H9 (cell line): ENCODE results near the gene THOP1. TPM values are rescaled to one million over a fixed set of nuclear protein-coding genes. Genes with fewer than 3 reads are reported as not detected.

Experiments
- DNase-seq: peaks from one replicate; pipeline ENCODE4 v3.0.0-alpha.2; 2017
- H2AFZ ChIP-seq: one replicate; pipeline ENCODE4 v1.6.1; 2013; ENCODE audit warnings: mild to moderate bottlenecking, low read length, control low read depth, moderate library complexity
- H2AK5ac ChIP-seq: 2 replicates; pipeline ENCODE4 v1.6.1; 2013; ENCODE audit warnings: low read length, control low read depth, mixed read lengths; ENCODE audit not compliant: insufficient read length
- H2BK120ac ChIP-seq: one replicate; pipeline ENCODE4 v1.6.1; 2013; ENCODE audit warnings: low read depth, mild to moderate bottlenecking, low read length, control low read depth, inconsistent platforms; ENCODE audit not compliant: poor library complexity, severe bottlenecking
- H2BK12ac ChIP-seq: 2 replicates; pipeline ENCODE4 v1.6.1; 2013; ENCODE audit warnings: low read length, control low read depth, mixed read lengths, low read depth; ENCODE audit not compliant: insufficient read length
- H2BK15ac ChIP-seq: 2 replicates; pipeline ENCODE4 v1.6.1; 2013; ENCODE audit warnings: low read depth, low read length, control low read depth
- H2BK20ac ChIP-seq: one replicate; pipeline ENCODE4 v1.6.1; 2013; ENCODE audit warnings: low read depth, mild to moderate bottlenecking, low read length, control low read depth, inconsistent platforms; ENCODE audit not compliant: poor library complexity, severe bottlenecking
- H2BK5ac ChIP-seq: 2 replicates; pipeline ENCODE4 v1.6.1; 2013; ENCODE audit warnings: low read length, control low read depth, mixed read lengths; ENCODE audit not compliant: insufficient read length
- H3K14ac ChIP-seq: 2 replicates; pipeline ENCODE4 v1.6.1; 2013; ENCODE audit warnings: low read length, control low read depth; ENCODE audit not compliant: insufficient read depth
- H3K18ac ChIP-seq: 2 replicates; pipeline ENCODE4 v1.6.1; 2013; ENCODE audit warnings: low read depth, mild to moderate bottlenecking, mixed read lengths, low read length, control low read depth; ENCODE audit not compliant: insufficient read length
- H3K23ac ChIP-seq: 2 replicates; pipeline ENCODE4 v1.6.1; 2013; ENCODE audit warnings: low read length, control low read depth, mixed read lengths, low read depth; ENCODE audit not compliant: insufficient read length
- H3K23me2 ChIP-seq: 2 replicates; pipeline ENCODE4 v1.6.1; 2013; ENCODE audit warnings: low read depth, mild to moderate bottlenecking, mixed read lengths, low read length, control low read depth; ENCODE audit not compliant: insufficient read length, poor library complexity, severe bottlenecking
- H3K27ac ChIP-seq: 2 replicates; pipeline ENCODE4 v1.5.1; 2013; ENCODE audit warnings: low read length, control low read depth, mixed read lengths, low read depth; ENCODE audit not compliant: insufficient read length
- H3K27me3 ChIP-seq: 2 replicates; pipeline ENCODE4 v1.6.1; 2013; ENCODE audit warnings: low read length, control low read depth, inconsistent platforms; ENCODE audit not compliant: insufficient read depth
- H3K4ac ChIP-seq: 2 replicates; pipeline ENCODE4 v1.6.1; 2013; ENCODE audit warnings: low read depth, mild to moderate bottlenecking, control low read depth, inconsistent platforms, low read length, moderate library complexity
- H3K4me1 ChIP-seq: 2 replicates; pipeline ENCODE4 v1.6.1; 2013; ENCODE audit warnings: low read length, control low read depth, inconsistent platforms; ENCODE audit not compliant: insufficient read depth
- H3K4me2 ChIP-seq: 2 replicates; pipeline ENCODE4 v1.6.1; 2013; ENCODE audit warnings: low read length, control low read depth, mixed read lengths; ENCODE audit not compliant: insufficient read length, insufficient read depth
- H3K56ac ChIP-seq: 2 replicates; pipeline ENCODE4 v1.6.1; 2013; ENCODE audit warnings: low read depth, mild to moderate bottlenecking, mixed read lengths, low read length, control low read depth; ENCODE audit not compliant: insufficient read length
- H3K79me1 ChIP-seq: 2 replicates; pipeline ENCODE4 v1.6.1; 2013; ENCODE audit warnings: low read depth, mild to moderate bottlenecking, moderate library complexity, low read length, control low read depth, inconsistent platforms; ENCODE audit not compliant: insufficient read depth, poor library complexity, severe bottlenecking
- H3K79me2 ChIP-seq: 2 replicates; pipeline ENCODE4 v1.6.1; 2013; ENCODE audit warnings: low read length, control low read depth, inconsistent platforms; ENCODE audit not compliant: insufficient read depth
- H3K9ac ChIP-seq: 2 replicates; pipeline ENCODE4 v1.6.1; 2013; ENCODE audit warnings: low read length, control low read depth, mixed read lengths; ENCODE audit not compliant: insufficient read length; ENCODE audit errors: extremely low read depth
- H3K9me3 ChIP-seq: one replicate; pipeline ENCODE4 v1.6.1; 2013; ENCODE audit warnings: low read depth, low read length, inconsistent platforms; ENCODE audit not compliant: control insufficient read depth
- H3T11ph ChIP-seq: one replicate; pipeline ENCODE4 v1.6.1; 2013; ENCODE audit warnings: mild to moderate bottlenecking, low read length, control low read depth, inconsistent platforms
- H4K20me1 ChIP-seq: one replicate; pipeline ENCODE4 v1.6.1; 2013; ENCODE audit not compliant: control insufficient read depth, insufficient read length, insufficient read depth
- H4K5ac ChIP-seq: 2 replicates; pipeline ENCODE4 v1.6.1; 2013; ENCODE audit warnings: low read depth, mild to moderate bottlenecking, mixed read lengths, low read length, control low read depth; ENCODE audit not compliant: insufficient read length
- H4K8ac ChIP-seq: replicated peaks from 2 replicates; pipeline ENCODE4 v1.6.1; 2013; ENCODE audit warnings: low read length, control low read depth, mixed read lengths, low read depth; ENCODE audit not compliant: insufficient read length
- H4K91ac ChIP-seq: 2 replicates; pipeline ENCODE4 v1.6.1; 2013; ENCODE audit warnings: low read depth, mild to moderate bottlenecking, moderate library complexity, mixed read lengths, low read length, control low read depth; ENCODE audit not compliant: insufficient read length
- H3K27ac Mint-ChIP-seq, 3 experiments: 2 replicates in 2 of 3; 3 replicates in 1 of 3; pipeline ENCODE4 v1.8.0; 2020 to 2021; ENCODE audit warnings: mixed read lengths in 3 of 3, mild to moderate bottlenecking in 1 of 3, moderate library complexity in 1 of 3
- H3K27me3 Mint-ChIP-seq: 2 replicates; pipeline ENCODE4 v1.8.0; 2021; ENCODE audit warnings: low read depth, mild to moderate bottlenecking, moderate library complexity, mixed read lengths
- H3K36me3 Mint-ChIP-seq, 3 experiments: 2 replicates in 2 of 3; 3 replicates in 1 of 3; pipeline ENCODE4 v1.8.0; 2020 to 2021; ENCODE audit warnings: low read depth in 3 of 3, mixed read lengths in 3 of 3; ENCODE audit not compliant: insufficient read depth in 1 of 3
- H3K4me1 Mint-ChIP-seq, 2 experiments: 2 replicates each; pipeline ENCODE4 v1.8.0; 2020; ENCODE audit warnings: mixed read lengths in 2 of 2
- H3K4me3 Mint-ChIP-seq, 2 experiments: 2 replicates in 1 of 2; 3 replicates in 1 of 2; pipeline ENCODE4 v1.8.0; 2020 to 2021; ENCODE audit warnings: mild to moderate bottlenecking in 2 of 2, mixed read lengths in 2 of 2, moderate library complexity in 1 of 2
- H3K9me3 Mint-ChIP-seq, 2 experiments: 2 replicates in 1 of 2; 3 replicates in 1 of 2; pipeline ENCODE4 v1.8.0; 2020; ENCODE audit warnings: mild to moderate bottlenecking in 2 of 2, mixed read lengths in 2 of 2, moderate library complexity in 1 of 2
- WGBS: extraction: QIAGEN DNeasy Blood & Tissue Kit; methylation state at CpG from one replicate; pipeline ENCODE4 v1.1.7; 2013; ENCODE audit warnings: missing lambda C conversion rate, low lambda C conversion rate, mixed read lengths; ENCODE audit not compliant: insufficient read length; ENCODE audit errors: extremely low coverage; 5-methylcytosine and 5-hydroxymethylcytosine counted together
- total RNA-seq: library from RNA; stranded (reverse); gene quantifications from 2 replicates; pipeline ENCODE4 v1.2.1, GENCODE V29; 2021
- TF ChIP-seq, protein P1 (sequence below): fragments of 200-600 bp; sonication (generic); conservative IDR thresholded peaks from 3 replicates; pipeline ENCODE4 v1.8.0; 2021; ENCODE audit warnings: antibody characterized with exemption, mild to moderate bottlenecking

Gene THOP1
- total RNA-seq, 1 experiment from 2014 or later: 150 TPM

- no peak overlapping the region for H3K56ac ChIP-seq
- no peak overlapping the region for H3K4ac ChIP-seq
- DNase-seq: no peak
- Mint-ChIP-seq H3K4me1 (no peaks in the 10 kb centered on the region; a peak in 1 of 4 replicates), H3K36me3 (peaks cover 2 to 15% (median 13%) of the 10 kb centered on the region in 3 experiments; a peak in 5 of 7 replicates), H3K4me3 (no peak overlapping the region), H3K27ac (peak overlapping the region in 2 of 3 experiments; percentile 27 to 61; a peak in 3 of 7 replicates), H3K9me3 (no peaks in the 10 kb centered on the region), H3K27me3 (no peaks in the 10 kb centered on the region)
- no peak overlapping the region for H3K27ac ChIP-seq
- peaks cover 56% of the 10 kb centered on the region; the same call in 1 of the 2 replicates for H3K79me2 ChIP-seq
- H2BK20ac ChIP-seq: no peak overlapping the region
- no peak overlapping the region for H3K9ac ChIP-seq
- no peak overlapping the region for H2BK15ac ChIP-seq
- no peak overlapping the region for H2AK5ac ChIP-seq
- no peak overlapping the region for H4K8ac ChIP-seq
- TF ChIP-seq, protein P1, sequence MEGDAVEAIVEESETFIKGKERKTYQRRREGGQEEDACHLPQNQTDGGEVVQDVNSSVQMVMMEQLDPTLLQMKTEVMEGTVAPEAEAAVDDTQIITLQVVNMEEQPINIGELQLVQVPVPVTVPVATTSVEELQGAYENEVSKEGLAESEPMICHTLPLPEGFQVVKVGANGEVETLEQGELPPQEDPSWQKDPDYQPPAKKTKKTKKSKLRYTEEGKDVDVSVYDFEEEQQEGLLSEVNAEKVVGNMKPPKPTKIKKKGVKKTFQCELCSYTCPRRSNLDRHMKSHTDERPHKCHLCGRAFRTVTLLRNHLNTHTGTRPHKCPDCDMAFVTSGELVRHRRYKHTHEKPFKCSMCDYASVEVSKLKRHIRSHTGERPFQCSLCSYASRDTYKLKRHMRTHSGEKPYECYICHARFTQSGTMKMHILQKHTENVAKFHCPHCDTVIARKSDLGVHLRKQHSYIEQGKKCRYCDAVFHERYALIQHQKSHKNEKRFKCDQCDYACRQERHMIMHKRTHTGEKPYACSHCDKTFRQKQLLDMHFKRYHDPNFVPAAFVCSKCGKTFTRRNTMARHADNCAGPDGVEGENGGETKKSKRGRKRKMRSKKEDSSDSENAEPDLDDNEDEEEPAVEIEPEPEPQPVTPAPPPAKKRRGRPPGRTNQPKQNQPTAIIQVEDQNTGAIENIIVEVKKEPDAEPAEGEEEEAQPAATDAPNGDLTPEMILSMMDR: no peak
- peaks cover 9% of the 10 kb centered on the region for H3K79me1 ChIP-seq
- no peak overlapping the region for H2BK12ac ChIP-seq
- H4K20me1 ChIP-seq: no peaks in the 10 kb centered on the region
- no peaks in the 10 kb centered on the region for H3K4me1 ChIP-seq
- no peak overlapping the region for H2AFZ ChIP-seq
- no peak overlapping the region for H3K4me2 ChIP-seq
- no peak overlapping the region for H3K14ac ChIP-seq
- H3K23ac ChIP-seq: no peak overlapping the region
- WGBS: no CpG with 5 or more reads among the region's 29 CpGs
- H3K18ac ChIP-seq: no peak overlapping the region
- H2BK120ac ChIP-seq: no peak overlapping the region
- H3T11ph ChIP-seq: no peak overlapping the region
- no peak overlapping the region for H2BK5ac ChIP-seq
- no peaks in the 10 kb centered on the region for H3K9me3 ChIP-seq
- H4K91ac ChIP-seq: no peak overlapping the region
- H3K27me3 ChIP-seq: no peaks in the 10 kb centered on the region
- H3K23me2 ChIP-seq: no peaks in the 10 kb centered on the region
- no peak overlapping the region for H4K5ac ChIP-seq
Measured at GRCh38 chr19:2771786-2772674, 13.3 kb upstream of the THOP1 start.
